OCI-LY1 (cell line): ENCODE data around the gene ZNF777.

Experiments used
- CTCF ChIP-seq: fragments of 200-600 bp; sonication (generic), shearing (Covaris generic); IDR thresholded peaks from 2 replicates; pipeline ENCODE4 v1.5.1; 2017; ENCODE audit warnings: mild to moderate bottlenecking, antibody characterized with exemption, low read length, moderate library complexity, mixed read lengths
- EZH2 ChIP-seq: fragments of 200-600 bp; sonication (generic), shearing (Covaris generic); IDR thresholded peaks from 2 replicates; pipeline ENCODE4 v1.8.0; 2017; ENCODE audit warnings: borderline replicate concordance, mixed run types, mild to moderate bottlenecking, antibody characterized with exemption, low read length, moderate library complexity, mixed read lengths

- TF ChIP-seq CTCF (no peak), EZH2 (no peak)
Observed at GRCh38 chr7:149454750-149455149, 6.1 kb downstream of the ZNF777 start.
